GM19025 (cell line): ENCODE results near the gene MAGOHB.
"Not testable (repeated sequence)": the region's sequence is repeated elsewhere in the genome, so short reads cannot be mapped to it uniquely, and the experiment has no call there.

Source experiments
- ATAC-seq: cut with Tn5 transposase; IDR thresholded peaks from one replicate; pipeline ENCODE4 v1.9.1; 2021; ENCODE audit warnings: mild to moderate bottlenecking, low read depth, moderate library complexity; ENCODE audit not compliant: unreplicated experiment

MAGOHB gene

GRCh38 chr12:10613349-10614055 is at the start of gene MAGOHB:
Gene MAGOHB (minus strand): TSS chr12:10613609. CDS start chr12:10613532, 77 bp downstream.
- ATAC-seq = peak; percentile 97

GRCh38 chr12:10661338-10661737 is 47.9 kb upstream of the MAGOHB start:
- no peak for ATAC-seq

GRCh38 chr12:10654003-10654402 is 40.6 kb upstream of the MAGOHB start:
- ATAC-seq = no peak

- ATAC-seq = no peak
These were observed 38.8 kb upstream of the MAGOHB start for GRCh38 chr12:10652192-10652591.

- not testable (repeated sequence) for ATAC-seq
These were observed 33.2 kb upstream of the MAGOHB start for GRCh38 chr12:10646576-10646975.

GRCh38 chr12:10645910-10646309 is 32.5 kb upstream of the MAGOHB start:
- ATAC-seq = no peak

- ATAC-seq = no peak
These were observed 28.5 kb upstream of the MAGOHB start for GRCh38 chr12:10641735-10642500.

- ATAC-seq = no peak
These were observed 25.3 kb upstream of the MAGOHB start for GRCh38 chr12:10638728-10639127.

- ATAC-seq = no peak
These were observed 23.2 kb upstream of the MAGOHB start for GRCh38 chr12:10636611-10637010.

GRCh38 chr12:10636124-10636523 is 22.7 kb upstream of the MAGOHB start:
- no peak for ATAC-seq

- ATAC-seq = no peak
These were observed 21.9 kb upstream of the MAGOHB start for GRCh38 chr12:10635306-10635705.

- no peak for ATAC-seq
These were observed 21.0 kb upstream of the MAGOHB start for GRCh38 chr12:10634427-10634826.

GRCh38 chr12:10633541-10633940 is 20.1 kb upstream of the MAGOHB start:
- ATAC-seq = no peak

- no peak for ATAC-seq
These were observed 18.8 kb upstream of the MAGOHB start for GRCh38 chr12:10632226-10632625.

GRCh38 chr12:10624605-10625004 is 11.2 kb upstream of the MAGOHB start:
- ATAC-seq = no peak

GRCh38 chr12:10623131-10623530 is 9.7 kb upstream of the MAGOHB start:
- ATAC-seq = no peak

- no peak for ATAC-seq
These were observed 7.9 kb upstream of the MAGOHB start for GRCh38 chr12:10621278-10621677.

- no peak for ATAC-seq
These were observed 6.8 kb upstream of the MAGOHB start for GRCh38 chr12:10620078-10620779.

GRCh38 chr12:10618338-10618987 is 5.1 kb upstream of the MAGOHB start:
- ATAC-seq = no peak

GRCh38 chr12:10617863-10618262 is 4.5 kb upstream of the MAGOHB start:
- ATAC-seq = no peak

- no peak for ATAC-seq
These were observed 2.1 kb upstream of the MAGOHB start for GRCh38 chr12:10615532-10615931.
